NCI-H510A (cell line): Measurements from ENCODE around the gene NRXN3.
"Not testable (repeated sequence)": the region's sequence is repeated elsewhere in the genome, so short reads cannot be mapped to it uniquely, and the experiment has no call there.

Experiments used
- DNase-seq: peaks from one replicate; lab custom pipeline; 2025; lab: John Stamatoyannopoulos, UW

Gene NRXN3

GRCh38 chr14:79011091-79011919 is 841.1 kb downstream of the NRXN3 start:
- peak; percentile 34 for DNase-seq

GRCh38 chr14:79011920-79012204 is 841.7 kb downstream of the NRXN3 start:
- DNase-seq = no peak

- no peak for DNase-seq
These were observed 846.8 kb downstream of the NRXN3 start for GRCh38 chr14:79016828-79017505.

- DNase-seq = no peak
These were observed 847.4 kb downstream of the NRXN3 start for GRCh38 chr14:79017561-79017960.

DNA sequence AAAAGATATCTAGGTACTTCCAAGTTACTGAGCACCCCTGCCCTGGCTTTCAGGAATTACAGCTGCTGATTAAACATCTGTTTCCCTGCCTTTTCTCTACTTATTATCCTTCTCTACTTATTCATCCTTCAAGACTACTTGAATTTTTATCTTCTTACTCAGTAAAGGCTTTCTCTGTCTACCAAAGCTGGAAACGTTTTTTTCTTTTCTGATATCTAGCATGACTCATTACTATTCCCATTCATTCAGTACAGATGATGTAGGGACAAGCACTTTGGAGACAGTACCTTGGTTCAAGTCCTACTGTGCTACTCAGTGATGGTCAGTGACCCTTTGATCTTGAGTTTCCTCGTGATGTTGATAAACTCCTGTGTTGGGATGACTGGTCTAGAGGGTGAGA is 848.7 kb downstream of the NRXN3 start:
- DNase-seq = no peak

- DNase-seq = not testable (repeated sequence)
These were observed 849.7 kb downstream of the NRXN3 start for GRCh38 chr14:79019898-79020297.

GRCh38 chr14:79021766-79022165 is 851.6 kb downstream of the NRXN3 start:
- DNase-seq = no peak

DNA sequence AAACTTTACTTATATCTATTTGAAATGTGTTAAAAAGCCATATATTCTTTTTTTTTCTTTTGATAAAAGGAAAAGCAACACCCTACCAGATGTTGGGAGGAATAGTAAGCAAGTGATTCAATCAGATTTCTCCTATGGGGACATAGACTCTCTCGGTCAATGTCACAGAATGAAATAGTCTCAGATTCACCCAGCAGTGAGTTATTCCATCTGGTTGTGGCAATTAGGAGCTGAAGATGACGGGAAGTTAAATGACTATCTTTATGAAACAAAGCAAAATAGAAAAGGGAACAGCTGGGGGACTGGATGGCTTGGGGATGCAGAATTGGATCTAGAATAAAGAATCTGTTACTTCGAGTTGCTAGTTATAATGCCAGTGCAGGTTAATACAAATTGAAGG is 857.0 kb downstream of the NRXN3 start:
- DNase-seq = no peak

DNA sequence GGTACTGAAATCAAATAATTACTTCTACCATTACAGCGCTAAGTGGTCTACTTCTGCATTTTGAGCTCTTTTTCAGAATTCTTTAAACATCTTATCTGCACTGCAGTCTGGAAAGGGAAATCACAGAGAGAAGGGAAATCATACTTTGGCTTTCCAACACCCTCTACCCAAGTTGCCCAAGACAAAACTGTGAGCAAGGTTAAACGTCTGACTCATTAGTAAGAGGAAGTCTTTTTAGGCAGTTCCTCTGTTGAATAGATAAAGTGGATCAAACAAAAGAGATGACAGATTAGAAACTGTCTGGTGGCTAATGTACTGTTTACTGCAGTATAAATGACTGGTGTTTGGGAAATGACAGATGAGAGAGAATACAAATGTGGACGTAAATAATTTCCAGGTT is 858.1 kb downstream of the NRXN3 start:
- DNase-seq = no peak

GRCh38 chr14:79036441-79036840 is 866.3 kb downstream of the NRXN3 start:
- no peak for DNase-seq

GRCh38 chr14:79037106-79037505 is 866.9 kb downstream of the NRXN3 start:
- DNase-seq = no peak

DNA sequence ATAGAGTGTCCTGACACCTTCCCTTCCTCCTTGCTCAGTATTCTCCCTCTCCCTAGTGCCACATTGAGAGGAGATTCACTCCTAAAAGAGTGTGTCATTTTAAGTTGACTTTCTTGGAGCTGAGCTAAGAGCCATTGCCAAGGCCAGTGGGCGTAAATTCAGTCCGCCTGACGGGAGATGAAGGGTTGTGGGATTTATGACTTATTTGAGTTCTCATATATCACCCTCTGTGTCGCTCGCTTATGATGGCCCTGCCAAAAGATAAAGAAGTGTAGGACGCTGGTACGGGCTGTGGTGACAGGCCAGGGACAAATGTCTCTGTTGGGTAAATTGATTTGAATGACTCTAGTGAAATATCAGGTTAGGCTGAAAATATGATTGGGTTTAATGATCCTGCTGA is 867.4 kb downstream of the NRXN3 start:
- DNase-seq = no peak

- DNase-seq = no peak
These were observed 870.6 kb downstream of the NRXN3 start for GRCh38 chr14:79040790-79041189.

GRCh38 chr14:79043194-79043889 is 873.2 kb downstream of the NRXN3 start:
- no peak for DNase-seq

DNA sequence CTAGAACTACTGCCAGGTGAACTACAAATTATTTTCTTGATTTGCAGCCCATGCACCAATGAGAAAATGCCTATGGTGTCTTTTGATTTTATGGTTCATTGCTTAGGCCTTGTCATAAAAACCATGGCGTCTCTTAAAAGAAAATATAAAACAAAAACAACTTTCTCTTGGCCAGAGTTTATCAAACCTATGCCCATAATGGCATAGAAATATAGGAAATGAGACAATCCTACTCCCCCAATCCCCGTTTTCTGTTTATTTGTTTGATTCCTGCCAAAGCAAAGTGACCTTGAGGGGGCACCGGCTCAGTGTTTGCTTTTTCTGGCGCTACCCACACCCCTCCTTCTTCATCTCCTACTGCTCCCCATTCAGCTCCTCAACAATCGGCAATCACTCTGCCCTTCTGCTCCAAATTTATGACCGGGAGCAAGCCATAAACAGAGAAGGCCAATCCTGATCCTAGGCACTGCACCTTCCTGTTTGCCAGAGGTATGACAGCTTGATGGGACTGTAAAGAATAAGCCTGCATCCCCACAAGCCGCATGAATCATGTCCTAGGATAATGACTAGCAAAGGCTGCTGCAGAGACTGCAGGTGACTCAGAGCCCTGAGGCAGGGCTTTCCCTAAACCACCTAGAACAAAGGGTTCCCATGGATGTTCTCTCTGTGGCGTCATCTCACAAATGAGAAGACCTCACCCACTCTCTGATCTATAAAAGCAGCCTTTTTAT is 874.9 kb downstream of the NRXN3 start:
- DNase-seq = no peak

DNA sequence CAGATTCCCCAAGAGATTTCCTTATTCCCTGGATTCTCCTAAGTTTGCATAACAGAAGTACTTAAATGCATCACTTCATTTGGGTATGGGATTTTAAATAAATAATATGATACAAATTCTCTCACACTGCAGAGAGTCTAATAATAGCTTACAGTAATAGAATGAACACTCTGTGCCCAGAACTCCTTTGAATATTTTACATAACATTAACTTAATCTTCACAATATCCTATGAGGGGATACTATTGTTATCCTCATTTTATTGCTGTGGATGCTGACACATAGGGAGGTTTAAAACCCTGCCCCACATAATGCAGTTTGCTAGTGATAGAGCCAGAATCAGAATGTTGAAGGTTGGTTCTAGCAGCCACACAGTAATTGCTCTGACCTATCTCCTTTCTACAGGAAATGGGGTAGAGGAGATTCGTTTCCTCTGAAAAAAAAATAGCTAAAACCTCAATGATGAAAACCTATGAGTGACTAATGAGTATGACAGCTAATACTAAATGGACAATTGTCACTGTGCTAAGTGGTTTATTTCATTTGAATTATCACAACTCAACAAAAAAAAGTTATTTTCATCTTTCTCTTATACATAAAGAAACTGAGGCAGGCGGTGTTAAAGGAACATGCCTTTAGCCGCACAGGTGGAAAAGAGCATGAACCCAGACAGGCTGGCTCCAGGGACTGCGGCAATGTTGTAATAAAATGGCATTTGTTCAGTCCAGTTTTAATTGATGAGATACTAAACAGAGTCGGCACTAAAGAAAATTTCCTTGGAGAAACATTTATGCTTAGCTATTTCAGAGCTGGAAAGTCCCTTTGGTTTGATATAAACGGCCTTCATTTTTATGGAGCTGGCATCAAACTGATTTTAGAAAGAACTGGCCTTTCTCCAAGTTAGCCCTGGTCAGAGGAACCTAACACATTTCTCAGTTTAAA is 880.9 kb downstream of the NRXN3 start:
- no peak for DNase-seq

- no peak for DNase-seq
These were observed 881.6 kb downstream of the NRXN3 start for GRCh38 chr14:79051742-79052141.

DNA sequence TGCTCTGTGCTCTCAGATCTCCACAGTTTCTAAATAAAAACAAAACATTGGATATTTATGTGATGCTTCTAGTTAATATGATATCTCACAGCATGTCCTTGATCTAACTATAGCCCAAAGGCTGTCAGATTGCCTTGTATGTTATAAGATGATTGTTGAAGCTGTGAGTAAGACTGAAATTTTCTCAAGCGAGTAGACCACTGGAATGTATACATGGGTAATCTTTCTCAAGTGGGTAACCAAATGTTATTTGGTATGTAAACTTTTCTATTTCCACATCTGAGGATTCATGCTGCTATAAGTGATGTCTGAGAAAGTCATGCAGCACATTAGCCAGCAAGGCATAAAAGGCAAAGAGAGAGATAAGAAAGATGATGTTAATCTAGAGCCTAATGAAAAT is 886.7 kb downstream of the NRXN3 start:
- DNase-seq = no peak

- DNase-seq = no peak
These were observed 887.2 kb downstream of the NRXN3 start for GRCh38 chr14:79057333-79057732.

DNA sequence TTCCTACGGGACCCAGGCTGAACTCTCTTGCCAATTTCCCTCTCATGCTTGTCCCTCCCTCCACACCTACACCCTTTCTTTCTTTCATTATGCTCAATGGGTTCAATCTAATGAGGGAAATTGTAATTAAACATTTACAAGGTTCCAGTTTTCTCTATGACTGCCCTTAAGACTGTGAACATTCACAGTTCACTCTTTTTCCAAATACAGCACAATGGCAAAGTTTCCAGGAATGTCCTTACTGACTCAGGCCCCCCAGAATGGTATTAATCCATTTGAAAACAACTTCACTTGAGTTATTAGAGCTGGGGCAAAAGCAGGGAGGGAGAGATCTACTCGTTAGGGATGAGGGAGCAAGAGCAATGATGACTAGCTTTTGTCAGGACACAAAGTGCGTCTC is 892.1 kb downstream of the NRXN3 start:
- DNase-seq = no peak

DNA sequence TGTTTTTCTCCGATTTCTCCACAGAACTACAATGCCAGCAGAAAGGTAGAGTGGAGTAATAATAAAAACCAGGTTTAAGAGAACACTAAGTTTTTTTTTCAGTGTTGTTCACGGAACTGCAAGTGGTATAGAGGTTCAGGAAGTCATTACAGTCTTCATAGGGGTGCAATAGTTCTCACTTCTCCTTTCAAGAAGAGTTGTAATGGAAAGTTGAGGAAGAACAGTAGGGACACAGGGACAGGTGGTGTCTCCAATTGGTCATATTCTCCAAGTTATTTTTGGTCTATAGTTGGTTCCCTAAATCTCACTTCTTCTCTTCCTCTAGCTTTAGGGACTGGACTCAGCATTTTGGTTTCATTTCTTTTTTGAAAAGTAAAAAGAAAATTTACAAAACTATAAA is 894.0 kb downstream of the NRXN3 start:
- no peak for DNase-seq
